Measurements from ENCODE around the gene KRT86. TPM values are rescaled to one million over a fixed set of nuclear protein-coding genes. Genes with fewer than 3 reads are reported as not detected.

The KRT86 gene
- total and polyA plus RNA-seq, 2 of the 13 experiments (the other 11 are each of a cell fraction or from before 2014, with no cell fraction given), result not detected

DNA sequence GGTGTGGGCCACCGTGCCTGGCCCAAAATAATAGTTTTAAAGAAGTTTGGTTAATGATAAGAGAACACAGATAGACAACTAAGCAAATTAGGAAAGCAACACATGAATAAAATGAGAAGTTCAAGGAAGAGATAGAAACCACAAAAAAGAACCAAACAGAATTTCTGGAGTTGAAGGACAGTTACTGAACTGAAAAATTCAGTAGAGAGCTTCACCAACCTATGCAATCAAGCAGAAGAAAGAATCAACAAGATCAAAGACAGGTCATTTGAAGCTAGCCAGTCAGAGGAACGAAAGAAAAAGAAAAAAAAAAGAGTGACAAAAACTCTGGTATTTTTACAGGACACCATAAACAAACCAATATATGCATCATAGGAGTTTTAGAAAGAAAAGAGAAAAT is 62.2 kb downstream of the KRT86 start:
- Histone ChIP-seq H3K27me3 (ENCODE audit: control insufficient read depth in 1 of 2, insufficient read depth in 2 of 2, low read length in 2 of 2) (peaks cover 1 to 22% of the 10 kb centered on the region in 2 experiments; a peak in 1 of 5 replicates), H3K4me1 (ENCODE audit: insufficient read depth, low read length) (no peaks in the 10 kb centered on the region), H3K36me3 (replicated peaks in 1 of 2; ENCODE audit: control insufficient read depth in 1 of 2, insufficient read depth in 2 of 2, low read length in 2 of 2) (no peaks in the 10 kb centered on the region), H4K20me1 (ENCODE audit: insufficient read depth, low read length) (no peaks in the 10 kb centered on the region), H3K4me3 (replicated peaks in 1 of 3; ENCODE audit: insufficient read depth in 1 of 3, low read depth in 2 of 3, low read length in 3 of 3) (no peak overlapping the region), H3K4me2 (ENCODE audit: low read depth, low read length) (no peak overlapping the region), H3K27ac (ENCODE audit: extremely low read length, insufficient read depth, low read length) (no peak overlapping the region), H2AFZ (ENCODE audit: low read length) (no peak overlapping the region), H3K79me2 (ENCODE audit: insufficient read depth, low read length) (no peaks in the 10 kb centered on the region), H3K9me3 (ENCODE audit: low read length) (no peaks in the 10 kb centered on the region), H3K9ac (ENCODE audit: insufficient read depth, low read depth, low read length) (no peak overlapping the region)
- no TSS peak for BruUV-seq (replicated peaks)
- ChIA-PET CTCF (ENCODE audit: low intra/inter-chr PET ratio, low total read pairs) (no interaction called here), POLR2A (no interaction called here)
- ATAC-seq (no peak), DNase-seq (ENCODE audit: low spot score) (no peak), FAIRE-seq (no peak)
- 24% methylated on average over 2 of the region's 2 CpGs for WGBS (ENCODE audit: low lambda C conversion rate)
- intact Hi-C loops (cut with micrococcal nuclease; ENCODE audit: unreplicated experiment) (no loop called here), in situ Hi-C loops (cut with HindIII; ENCODE audit: extremely low pct_ligation_motif_present, low pct_unique_long_range_greater_than_20kb) (no loop called here)
- TF ChIP-seq ZNF160 (CRISPR knock-in tag; IDR thresholded peaks at IDR 0.05) (peak; percentile 89; the same call in 1 of the 2 replicates), U2AF1 (optimal IDR thresholded peaks at IDR 0.05; ENCODE audit: low read depth, low read length) (no peak), MEIS2 (CRISPR knock-in tag; IDR thresholded peaks at IDR 0.05) (no peak)
- TF ChIP-seq, protein P1, sequence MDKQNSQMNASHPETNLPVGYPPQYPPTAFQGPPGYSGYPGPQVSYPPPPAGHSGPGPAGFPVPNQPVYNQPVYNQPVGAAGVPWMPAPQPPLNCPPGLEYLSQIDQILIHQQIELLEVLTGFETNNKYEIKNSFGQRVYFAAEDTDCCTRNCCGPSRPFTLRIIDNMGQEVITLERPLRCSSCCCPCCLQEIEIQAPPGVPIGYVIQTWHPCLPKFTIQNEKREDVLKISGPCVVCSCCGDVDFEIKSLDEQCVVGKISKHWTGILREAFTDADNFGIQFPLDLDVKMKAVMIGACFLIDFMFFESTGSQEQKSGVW (CRISPR knock-in tag; IDR thresholded peaks at IDR 0.05; ENCODE audit: borderline replicate concordance), result no peak

DNA sequence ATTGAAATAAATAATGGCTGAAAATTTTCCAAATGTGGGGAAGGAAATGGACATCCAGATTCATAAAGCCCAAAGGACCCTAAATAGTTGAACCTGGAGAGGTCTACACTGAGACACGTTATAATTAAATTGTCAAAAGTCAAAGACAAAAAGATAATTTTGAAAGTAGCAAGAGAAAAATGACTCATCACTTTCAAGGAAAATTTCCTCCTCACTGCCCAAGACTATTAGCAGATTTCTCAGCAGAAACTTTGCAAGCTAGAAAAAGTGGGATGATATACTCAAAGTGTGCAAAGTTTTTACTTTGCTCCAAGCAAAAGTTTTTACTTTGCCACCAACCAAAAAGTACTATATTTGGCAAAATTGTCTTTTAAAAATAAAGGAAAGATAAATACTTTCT is 62.6 kb downstream of the KRT86 start:
- H3K4me3 ChIP-seq (replicated peaks in 1 of 3; ENCODE audit: insufficient read depth in 1 of 3, low read depth in 2 of 3, low read length in 3 of 3), result no peak overlapping the region
- H3K9ac ChIP-seq (ENCODE audit: insufficient read depth, low read depth, low read length), result no peak overlapping the region
- POLR2A ChIA-PET, result no interaction called here
- H3K4me2 ChIP-seq (ENCODE audit: low read depth, low read length), result no peak overlapping the region
- no peaks in the 10 kb centered on the region for H3K79me2 ChIP-seq (ENCODE audit: insufficient read depth, low read length)
- DNase-seq (ENCODE audit: low spot score) (no peak), FAIRE-seq (no peak), ATAC-seq (no peak)
- H3K27ac ChIP-seq (ENCODE audit: extremely low read length, insufficient read depth, low read length), result no peak overlapping the region
- TF ChIP-seq ARID2 (CRISPR knock-in tag; IDR thresholded peaks at IDR 0.05; ENCODE audit: borderline replicate concordance), result no peak
- TF ChIP-seq KLF6 (CRISPR knock-in tag; IDR thresholded peaks at IDR 0.05), result no peak
- TF ChIP-seq ZNF264 (CRISPR knock-in tag; IDR thresholded peaks at IDR 0.05), result no peak
- 0 out of 2 replicates have a peak, but pooled peaks have one; percentile 14 for TF ChIP-seq NFE2L2 (IDR thresholded peaks at IDR 0.05; ENCODE audit: low read length)
- TF ChIP-seq ZNF180 (CRISPR knock-in tag; IDR thresholded peaks at IDR 0.05; ENCODE audit: borderline replicate concordance, low read depth), result no peak
- TF ChIP-seq, protein P2, sequence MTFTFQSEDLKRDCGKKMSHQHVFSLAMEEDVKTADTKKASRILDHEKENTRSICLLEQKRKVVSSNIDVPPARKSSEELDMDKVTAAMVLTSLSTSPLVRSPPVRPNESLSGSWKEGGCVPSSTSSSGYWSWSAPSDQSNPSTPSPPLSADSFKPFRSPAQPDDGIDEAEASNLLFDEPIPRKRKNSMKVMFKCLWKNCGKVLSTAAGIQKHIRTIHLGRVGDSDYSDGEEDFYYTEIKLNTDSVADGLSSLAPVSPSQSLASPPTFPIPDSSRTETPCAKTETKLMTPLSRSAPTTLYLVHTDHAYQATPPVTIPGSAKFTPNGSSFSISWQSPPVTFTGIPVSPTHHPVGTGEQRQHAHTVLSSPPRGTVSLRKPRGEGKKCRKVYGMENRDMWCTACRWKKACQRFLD (CRISPR knock-in tag; IDR thresholded peaks at IDR 0.05; ENCODE audit: borderline replicate concordance), result no peak
- TF ChIP-seq ZNF350 (CRISPR knock-in tag; IDR thresholded peaks at IDR 0.05; ENCODE audit: borderline replicate concordance, low read depth), result no peak
- no peak for TF ChIP-seq PAX8 (CRISPR knock-in tag; IDR thresholded peaks at IDR 0.05; ENCODE audit: borderline replicate concordance)
- H3K9me3 ChIP-seq (ENCODE audit: low read length), result no peaks in the 10 kb centered on the region
- intact Hi-C loops (cut with micrococcal nuclease; ENCODE audit: unreplicated experiment) (no loop called here), in situ Hi-C loops (cut with HindIII; ENCODE audit: extremely low pct_ligation_motif_present, low pct_unique_long_range_greater_than_20kb) (no loop called here)
- H2AFZ ChIP-seq (ENCODE audit: low read length), result no peak overlapping the region
- H3K27me3 ChIP-seq (ENCODE audit: control insufficient read depth in 1 of 2, insufficient read depth in 2 of 2, low read length in 2 of 2), result peaks cover 1 to 24% of the 10 kb centered on the region in 2 experiments; a peak in 1 of 5 replicates
- no peaks in the 10 kb centered on the region for H3K4me1 ChIP-seq (ENCODE audit: insufficient read depth, low read length)
- no TSS peak for BruUV-seq (replicated peaks)
- CTCF ChIA-PET (ENCODE audit: low intra/inter-chr PET ratio, low total read pairs), result no interaction called here
- no peaks in the 10 kb centered on the region for H4K20me1 ChIP-seq (ENCODE audit: insufficient read depth, low read length)
- 0% methylated on average over 1 of the region's 1 CpG for WGBS (ENCODE audit: low lambda C conversion rate)
- H3K36me3 ChIP-seq (replicated peaks in 1 of 2; ENCODE audit: control insufficient read depth in 1 of 2, insufficient read depth in 2 of 2, low read length in 2 of 2), result no peaks in the 10 kb centered on the region

Data from HepG2 (cell line).